ENCODE data around the gene NAB2.

- TF ChIP-seq BHLHE40 (IDR thresholded peaks at IDR 0.05; ENCODE audit: borderline replicate concordance) (no peak), FOXK2 (IDR thresholded peaks at IDR 0.05) (no peak), ELF4 (IDR thresholded peaks at IDR 0.05) (no peak), TARDBP (IDR thresholded peaks at IDR 0.05) (no peak), FOXM1 (IDR thresholded peaks at IDR 0.05; ENCODE audit: borderline replicate concordance) (no peak), HDGF (IDR thresholded peaks at IDR 0.05; ENCODE audit: borderline replicate concordance) (no peak), FOXA1 (IDR thresholded peaks at IDR 0.05) (no peak), SUZ12 (IDR thresholded peaks at IDR 0.05) (no peak), ZNF384 (IDR thresholded peaks at IDR 0.05) (no peak), SP1 (IDR thresholded peaks at IDR 0.05) (no peak), CTBP1 (IDR thresholded peaks at IDR 0.05; ENCODE audit: borderline replicate concordance) (no peak)
These were observed 44.0 kb upstream of the NAB2 start for GRCh38 chr12:57044889-57045288.
